ENCODE measurements around the gene CACNB2. TPM values are rescaled to one million over a fixed set of nuclear protein-coding genes. Genes with fewer than 3 reads are reported as not detected.
"Not testable (repeated sequence)": the region's sequence is repeated elsewhere in the genome, so short reads cannot be mapped to it uniquely, and the experiment has no call there.

The CACNB2 gene
- total RNA-seq, 1 donor from 2014 or later: 0.43 TPM

DNA sequence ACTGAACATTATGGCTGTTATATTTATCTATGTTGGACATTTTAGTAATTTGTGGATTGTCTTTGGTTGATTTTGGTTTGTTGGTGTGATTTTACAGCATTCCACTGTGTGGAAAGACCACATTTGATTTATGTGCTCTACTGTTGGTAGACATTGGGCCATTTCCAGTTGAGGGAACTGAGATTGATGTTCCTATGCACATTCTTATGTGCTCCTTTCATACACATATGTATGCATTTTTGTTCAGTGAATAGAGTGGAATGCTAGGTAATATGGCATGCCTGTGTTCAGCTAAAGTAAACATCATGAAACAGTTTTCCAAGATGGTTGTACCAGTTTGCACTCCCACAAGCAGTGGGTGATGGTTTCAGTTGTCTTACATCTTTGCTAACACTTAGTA is 15.1 kb downstream of the CACNB2 start:
- no peak overlapping the region for H3K27ac Mint-ChIP-seq (ENCODE audit: unreplicated experiment)
- H3K9me3 Mint-ChIP-seq (ENCODE audit: unreplicated experiment): no peaks in the 10 kb centered on the region
- no peaks in the 10 kb centered on the region for H3K4me1 Mint-ChIP-seq (ENCODE audit: unreplicated experiment)
- no peaks in the 10 kb centered on the region for H3K36me3 Mint-ChIP-seq (ENCODE audit: unreplicated experiment)
- no peak for TF ChIP-seq CTCF (IDR thresholded peaks at IDR 0.05)
- H3K4me3 Mint-ChIP-seq (ENCODE audit: unreplicated experiment): no peak overlapping the region
- no peak for DNase-seq (ENCODE audit: extremely low spot score, unreplicated experiment)
- peaks cover 20% of the 10 kb centered on the region for H3K27me3 Mint-ChIP-seq (ENCODE audit: unreplicated experiment)

DNA sequence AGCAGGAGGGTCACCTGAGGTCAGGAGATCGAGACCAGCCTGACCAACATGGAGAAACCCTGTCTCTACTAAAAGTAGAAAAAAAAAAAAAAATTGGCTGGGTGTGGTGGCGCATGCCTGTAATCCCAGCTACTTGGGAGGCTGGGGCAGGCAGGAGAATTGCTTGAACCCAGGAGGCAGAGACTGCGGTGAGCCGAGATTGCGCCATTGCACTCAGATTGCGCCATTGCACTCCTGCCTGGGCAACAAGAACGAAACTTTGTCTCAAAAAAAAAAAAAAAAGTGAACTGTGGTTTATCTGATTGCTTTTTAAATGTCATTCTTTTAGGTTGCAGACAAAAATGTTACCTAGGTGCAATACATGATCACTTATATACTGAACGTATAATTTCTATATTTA is 16.6 kb downstream of the CACNB2 start:
- not testable (repeated sequence) for H3K36me3 Mint-ChIP-seq (ENCODE audit: unreplicated experiment); H3K4me1 Mint-ChIP-seq (ENCODE audit: unreplicated experiment); H3K4me3 Mint-ChIP-seq (ENCODE audit: unreplicated experiment); H3K27ac Mint-ChIP-seq (ENCODE audit: unreplicated experiment); H3K9me3 Mint-ChIP-seq (ENCODE audit: unreplicated experiment); DNase-seq (ENCODE audit: extremely low spot score, unreplicated experiment)
- peaks cover 18% of the 10 kb centered on the region for H3K27me3 Mint-ChIP-seq (ENCODE audit: unreplicated experiment)

DNA sequence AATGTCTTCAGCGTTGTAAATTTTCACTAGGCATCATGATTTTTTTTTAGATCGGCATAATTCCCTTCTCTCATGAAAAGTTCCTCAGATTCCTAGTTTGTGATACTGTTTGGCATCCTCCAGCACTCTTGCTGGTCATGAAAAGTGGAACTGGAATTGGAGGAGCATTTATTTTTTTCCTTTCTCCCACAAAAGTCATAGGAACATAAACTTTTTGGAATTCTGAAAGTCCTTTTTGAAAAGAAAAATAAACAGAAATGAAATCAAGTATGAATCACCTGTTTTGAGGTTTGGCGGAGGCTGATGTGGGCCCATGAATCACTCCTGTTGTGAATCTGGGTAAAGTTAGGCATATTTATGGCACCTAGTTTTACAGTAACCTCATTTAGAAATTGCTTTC is 17.7 kb downstream of the CACNB2 start:
- no peaks in the 10 kb centered on the region for H3K9me3 Mint-ChIP-seq (ENCODE audit: unreplicated experiment)
- DNase-seq (ENCODE audit: extremely low spot score, unreplicated experiment): no peak
- TF ChIP-seq CTCF (IDR thresholded peaks at IDR 0.05): no peak
- peaks cover 18% of the 10 kb centered on the region for H3K27me3 Mint-ChIP-seq (ENCODE audit: unreplicated experiment)
- H3K27ac Mint-ChIP-seq (ENCODE audit: unreplicated experiment): no peak overlapping the region
- no peaks in the 10 kb centered on the region for H3K4me1 Mint-ChIP-seq (ENCODE audit: unreplicated experiment)
- no peaks in the 10 kb centered on the region for H3K36me3 Mint-ChIP-seq (ENCODE audit: unreplicated experiment)
- H3K4me3 Mint-ChIP-seq (ENCODE audit: unreplicated experiment): no peak overlapping the region

- Mint-ChIP-seq H3K27ac (ENCODE audit: unreplicated experiment) (no peak overlapping the region), H3K4me1 (ENCODE audit: unreplicated experiment) (no peaks in the 10 kb centered on the region), H3K36me3 (ENCODE audit: unreplicated experiment) (no peaks in the 10 kb centered on the region), H3K9me3 (ENCODE audit: unreplicated experiment) (no peaks in the 10 kb centered on the region), H3K4me3 (ENCODE audit: unreplicated experiment) (no peak overlapping the region), H3K27me3 (ENCODE audit: unreplicated experiment) (peaks cover 20% of the 10 kb centered on the region)
- DNase-seq (ENCODE audit: extremely low spot score, unreplicated experiment): no peak
- TF ChIP-seq CTCF (IDR thresholded peaks at IDR 0.05): no peak
These were observed 18.6 kb downstream of the CACNB2 start for GRCh38 chr10:18158773-18159265.

DNA sequence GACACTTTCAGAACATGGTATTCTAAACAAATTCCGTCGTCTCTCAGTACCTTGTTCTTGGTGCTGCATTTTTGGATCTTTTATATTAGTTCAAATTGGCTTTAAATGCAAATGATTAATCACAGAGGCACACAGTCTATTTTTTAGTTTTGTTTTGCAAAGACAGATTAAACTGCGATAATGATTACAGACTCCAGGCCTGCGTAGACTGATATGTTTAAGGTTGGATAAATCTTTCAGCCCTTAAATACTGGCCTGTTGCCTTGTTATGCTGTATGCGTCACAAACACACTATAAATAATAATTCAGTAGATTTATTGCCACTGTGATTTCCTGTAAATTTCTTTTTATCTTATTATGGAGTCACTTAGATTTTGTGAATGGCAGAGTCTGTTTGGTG is 19.3 kb downstream of the CACNB2 start:
- Mint-ChIP-seq H3K4me3 (ENCODE audit: unreplicated experiment) (no peak overlapping the region), H3K27me3 (ENCODE audit: unreplicated experiment) (peaks cover 21% of the 10 kb centered on the region), H3K9me3 (ENCODE audit: unreplicated experiment) (no peaks in the 10 kb centered on the region), H3K27ac (ENCODE audit: unreplicated experiment) (no peak overlapping the region), H3K4me1 (ENCODE audit: unreplicated experiment) (no peaks in the 10 kb centered on the region), H3K36me3 (ENCODE audit: unreplicated experiment) (no peaks in the 10 kb centered on the region)
- DNase-seq (ENCODE audit: extremely low spot score, unreplicated experiment): no peak
- no peak for TF ChIP-seq CTCF (IDR thresholded peaks at IDR 0.05)
